ENCODE measurements around the gene TACC2. TPM values are rescaled to one million over a fixed set of nuclear protein-coding genes. Genes with fewer than 3 reads are reported as not detected.

Gene TACC2
- total and polyA plus RNA-seq, 9 of the 15 experiments (the other 6 are each of a cell fraction or from before 2014, with no cell fraction given) = under 0.01 to 0.35 (median 0.03) TPM; not detected in 6

- Histone ChIP-seq H3K9me3 (replicated peaks; ENCODE audit: control insufficient read depth, insufficient read depth, low read depth, low read length) (no peaks in the 10 kb centered on the region), H3K79me2 (ENCODE audit: control insufficient read depth, insufficient read depth, low read length) (no peaks in the 10 kb centered on the region), H3K4me3 (no peak overlapping the region), H3K27me3 (ENCODE audit: control insufficient read depth in 2 of 2, insufficient read depth in 2 of 2, low read length in 2 of 2) (peaks cover 0 to 13% of the 10 kb centered on the region in 2 experiments; a peak in 3 of 5 replicates), H3K9me1 (ENCODE audit: control insufficient read depth, insufficient read depth, low read length) (no peaks in the 10 kb centered on the region), H4K20me1 (replicated peaks; ENCODE audit: control insufficient read depth, insufficient read depth, low read length) (no peaks in the 10 kb centered on the region), H3K9ac (ENCODE audit: insufficient read depth in 1 of 2, low read depth in 2 of 2, low read length in 2 of 2) (no peak overlapping the region), H2AFZ (ENCODE audit: low read depth, low read length) (no peak overlapping the region), H3K27ac (ENCODE audit: extremely low read depth, low read depth, low read length) (no peak overlapping the region), H3K36me3 (ENCODE audit: control insufficient read depth, insufficient read depth, low read length) (no peaks in the 10 kb centered on the region), H3K4me2 (ENCODE audit: insufficient read depth, low read length) (no peak overlapping the region), H3K4me1 (replicated peaks in 1 of 2; ENCODE audit: control insufficient read depth in 2 of 2, insufficient read depth in 2 of 2, low read length in 2 of 2) (no peaks in the 10 kb centered on the region)
- FAIRE-seq (no peak), ATAC-seq (no peak), DNase-seq (ENCODE audit: extremely low read depth in 1 of 4, low spot score in 3 of 4) (no peak)
- intact Hi-C loops (cut with micrococcal nuclease) (no loop called here), in situ Hi-C loops (cut with MboI) (no loop called here)
- WGBS (ENCODE audit: insufficient coverage, low coverage, missing lambda C conversion rate) = 0% methylated on average over 7 of the region's 10 CpGs
- BruUV-seq (replicated peaks) = no TSS peak
- ChIA-PET CTCF (ENCODE audit: low intra/inter-chr PET ratio) (no interaction called here), POLR2A (interaction anchor here (0.7 kb wide), 1 partner anchor 228 kb away, joined by 3 read pairs; no protein-coding TSS in a partner anchor)
- TF ChIP-seq RBBP5 (IDR thresholded peaks at IDR 0.05; ENCODE audit: borderline replicate concordance, insufficient read depth, low read length, poor library complexity, severe bottlenecking) (no peak), MTF1 (CRISPR knock-in tag; IDR thresholded peaks at IDR 0.05; ENCODE audit: borderline replicate concordance) (no peak), ZNF133 (CRISPR knock-in tag; IDR thresholded peaks at IDR 0.05) (no peak), EZH2 (IDR thresholded peaks at IDR 0.05; ENCODE audit: borderline replicate concordance, low read depth, low read length) (no peak), NCOR1 (IDR thresholded peaks at IDR 0.05) (no peak), ZNF224 (CRISPR knock-in tag; IDR thresholded peaks at IDR 0.05) (no peak), JUND (IDR thresholded peaks at IDR 0.05; ENCODE audit: borderline replicate concordance, low read depth, low read length) (no peak), JUND (tag; IDR thresholded peaks at IDR 0.05; ENCODE audit: borderline replicate concordance, low read depth, low read length) (no peak)
- TF ChIP-seq, protein P1, sequence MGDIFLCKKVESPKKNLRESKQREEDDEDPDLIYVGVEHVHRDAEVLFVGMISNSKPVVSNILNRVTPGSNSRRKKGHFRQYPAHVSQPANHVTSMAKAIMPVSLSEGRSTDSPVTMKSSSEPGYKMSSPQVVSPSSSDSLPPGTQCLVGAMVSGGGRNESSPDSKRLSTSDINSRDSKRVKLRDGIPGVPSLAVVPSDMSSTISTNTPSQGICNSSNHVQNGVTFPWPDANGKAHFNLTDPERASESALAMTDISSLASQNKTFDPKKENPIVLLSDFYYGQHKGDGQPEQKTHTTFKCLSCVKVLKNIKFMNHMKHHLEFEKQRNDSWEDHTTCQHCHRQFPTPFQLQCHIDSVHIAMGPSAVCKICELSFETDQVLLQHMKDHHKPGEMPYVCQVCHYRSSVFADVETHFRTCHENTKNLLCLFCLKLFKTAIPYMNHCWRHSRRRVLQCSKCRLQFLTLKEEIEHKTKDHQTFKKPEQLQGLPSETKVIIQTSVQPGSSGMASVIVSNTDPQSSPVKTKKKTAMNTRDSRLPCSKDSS (IDR thresholded peaks at IDR 0.05; ENCODE audit: low read depth, partially characterized antibody) = no peak
Observed at GRCh38 chr10:122239578-122240257, 250.8 kb downstream of the TACC2 start.
